H9 (cell line): ENCODE data around the gene CDYL. TPM values are rescaled to one million over a fixed set of nuclear protein-coding genes. Genes with fewer than 3 reads are reported as not detected.

Experiments used
- DNase-seq: peaks from one replicate; pipeline ENCODE4 v3.0.0-alpha.2; 2017
- H2AFZ ChIP-seq: one replicate; pipeline ENCODE4 v1.6.1; 2013; ENCODE audit warnings: mild to moderate bottlenecking, low read length, control low read depth, moderate library complexity
- H2AK5ac ChIP-seq: 2 replicates; pipeline ENCODE4 v1.6.1; 2013; ENCODE audit warnings: low read length, control low read depth, mixed read lengths; ENCODE audit not compliant: insufficient read length
- H2BK120ac ChIP-seq: one replicate; pipeline ENCODE4 v1.6.1; 2013; ENCODE audit warnings: low read depth, mild to moderate bottlenecking, low read length, control low read depth, inconsistent platforms; ENCODE audit not compliant: poor library complexity, severe bottlenecking
- H2BK12ac ChIP-seq: 2 replicates; pipeline ENCODE4 v1.6.1; 2013; ENCODE audit warnings: low read length, control low read depth, mixed read lengths, low read depth; ENCODE audit not compliant: insufficient read length
- H2BK15ac ChIP-seq: 2 replicates; pipeline ENCODE4 v1.6.1; 2013; ENCODE audit warnings: low read depth, low read length, control low read depth
- H2BK20ac ChIP-seq: one replicate; pipeline ENCODE4 v1.6.1; 2013; ENCODE audit warnings: low read depth, mild to moderate bottlenecking, low read length, control low read depth, inconsistent platforms; ENCODE audit not compliant: poor library complexity, severe bottlenecking
- H2BK5ac ChIP-seq: 2 replicates; pipeline ENCODE4 v1.6.1; 2013; ENCODE audit warnings: low read length, control low read depth, mixed read lengths; ENCODE audit not compliant: insufficient read length
- H3K14ac ChIP-seq: 2 replicates; pipeline ENCODE4 v1.6.1; 2013; ENCODE audit warnings: low read length, control low read depth; ENCODE audit not compliant: insufficient read depth
- H3K18ac ChIP-seq: 2 replicates; pipeline ENCODE4 v1.6.1; 2013; ENCODE audit warnings: low read depth, mild to moderate bottlenecking, mixed read lengths, low read length, control low read depth; ENCODE audit not compliant: insufficient read length
- H3K23ac ChIP-seq: 2 replicates; pipeline ENCODE4 v1.6.1; 2013; ENCODE audit warnings: low read length, control low read depth, mixed read lengths, low read depth; ENCODE audit not compliant: insufficient read length
- H3K23me2 ChIP-seq: 2 replicates; pipeline ENCODE4 v1.6.1; 2013; ENCODE audit warnings: low read depth, mild to moderate bottlenecking, mixed read lengths, low read length, control low read depth; ENCODE audit not compliant: insufficient read length, poor library complexity, severe bottlenecking
- H3K27ac ChIP-seq: 2 replicates; pipeline ENCODE4 v1.5.1; 2013; ENCODE audit warnings: low read length, control low read depth, mixed read lengths, low read depth; ENCODE audit not compliant: insufficient read length
- H3K27me3 ChIP-seq: 2 replicates; pipeline ENCODE4 v1.6.1; 2013; ENCODE audit warnings: low read length, control low read depth, inconsistent platforms; ENCODE audit not compliant: insufficient read depth
- H3K4ac ChIP-seq: 2 replicates; pipeline ENCODE4 v1.6.1; 2013; ENCODE audit warnings: low read depth, mild to moderate bottlenecking, control low read depth, inconsistent platforms, low read length, moderate library complexity
- H3K4me1 ChIP-seq: 2 replicates; pipeline ENCODE4 v1.6.1; 2013; ENCODE audit warnings: low read length, control low read depth, inconsistent platforms; ENCODE audit not compliant: insufficient read depth
- H3K4me2 ChIP-seq: 2 replicates; pipeline ENCODE4 v1.6.1; 2013; ENCODE audit warnings: low read length, control low read depth, mixed read lengths; ENCODE audit not compliant: insufficient read length, insufficient read depth
- H3K56ac ChIP-seq: 2 replicates; pipeline ENCODE4 v1.6.1; 2013; ENCODE audit warnings: low read depth, mild to moderate bottlenecking, mixed read lengths, low read length, control low read depth; ENCODE audit not compliant: insufficient read length
- H3K79me1 ChIP-seq: 2 replicates; pipeline ENCODE4 v1.6.1; 2013; ENCODE audit warnings: low read depth, mild to moderate bottlenecking, moderate library complexity, low read length, control low read depth, inconsistent platforms; ENCODE audit not compliant: insufficient read depth, poor library complexity, severe bottlenecking
- H3K79me2 ChIP-seq: 2 replicates; pipeline ENCODE4 v1.6.1; 2013; ENCODE audit warnings: low read length, control low read depth, inconsistent platforms; ENCODE audit not compliant: insufficient read depth
- H3K9ac ChIP-seq: 2 replicates; pipeline ENCODE4 v1.6.1; 2013; ENCODE audit warnings: low read length, control low read depth, mixed read lengths; ENCODE audit not compliant: insufficient read length; ENCODE audit errors: extremely low read depth
- H3K9me3 ChIP-seq: one replicate; pipeline ENCODE4 v1.6.1; 2013; ENCODE audit warnings: low read depth, low read length, inconsistent platforms; ENCODE audit not compliant: control insufficient read depth
- H3T11ph ChIP-seq: one replicate; pipeline ENCODE4 v1.6.1; 2013; ENCODE audit warnings: mild to moderate bottlenecking, low read length, control low read depth, inconsistent platforms
- H4K20me1 ChIP-seq: one replicate; pipeline ENCODE4 v1.6.1; 2013; ENCODE audit not compliant: control insufficient read depth, insufficient read length, insufficient read depth
- H4K5ac ChIP-seq: 2 replicates; pipeline ENCODE4 v1.6.1; 2013; ENCODE audit warnings: low read depth, mild to moderate bottlenecking, mixed read lengths, low read length, control low read depth; ENCODE audit not compliant: insufficient read length
- H4K8ac ChIP-seq: replicated peaks from 2 replicates; pipeline ENCODE4 v1.6.1; 2013; ENCODE audit warnings: low read length, control low read depth, mixed read lengths, low read depth; ENCODE audit not compliant: insufficient read length
- H4K91ac ChIP-seq: 2 replicates; pipeline ENCODE4 v1.6.1; 2013; ENCODE audit warnings: low read depth, mild to moderate bottlenecking, moderate library complexity, mixed read lengths, low read length, control low read depth; ENCODE audit not compliant: insufficient read length
- H3K27ac Mint-ChIP-seq, 3 experiments: 2 replicates in 2 of 3; 3 replicates in 1 of 3; pipeline ENCODE4 v1.8.0; 2020 to 2021; ENCODE audit warnings: mixed read lengths in 3 of 3, mild to moderate bottlenecking in 1 of 3, moderate library complexity in 1 of 3
- H3K27me3 Mint-ChIP-seq: 2 replicates; pipeline ENCODE4 v1.8.0; 2021; ENCODE audit warnings: low read depth, mild to moderate bottlenecking, moderate library complexity, mixed read lengths
- H3K36me3 Mint-ChIP-seq, 3 experiments: 2 replicates in 2 of 3; 3 replicates in 1 of 3; pipeline ENCODE4 v1.8.0; 2020 to 2021; ENCODE audit warnings: low read depth in 3 of 3, mixed read lengths in 3 of 3; ENCODE audit not compliant: insufficient read depth in 1 of 3
- H3K4me1 Mint-ChIP-seq, 2 experiments: 2 replicates each; pipeline ENCODE4 v1.8.0; 2020; ENCODE audit warnings: mixed read lengths in 2 of 2
- H3K4me3 Mint-ChIP-seq, 2 experiments: 2 replicates in 1 of 2; 3 replicates in 1 of 2; pipeline ENCODE4 v1.8.0; 2020 to 2021; ENCODE audit warnings: mild to moderate bottlenecking in 2 of 2, mixed read lengths in 2 of 2, moderate library complexity in 1 of 2
- H3K9me3 Mint-ChIP-seq, 2 experiments: 2 replicates in 1 of 2; 3 replicates in 1 of 2; pipeline ENCODE4 v1.8.0; 2020; ENCODE audit warnings: mild to moderate bottlenecking in 2 of 2, mixed read lengths in 2 of 2, moderate library complexity in 1 of 2
- WGBS: extraction: QIAGEN DNeasy Blood & Tissue Kit; methylation state at CpG from one replicate; pipeline ENCODE4 v1.1.7; 2013; ENCODE audit warnings: missing lambda C conversion rate, low lambda C conversion rate, mixed read lengths; ENCODE audit not compliant: insufficient read length; ENCODE audit errors: extremely low coverage; 5-methylcytosine and 5-hydroxymethylcytosine counted together
- total RNA-seq: library from RNA; stranded (reverse); gene quantifications from 2 replicates; pipeline ENCODE4 v1.2.1, GENCODE V29; 2021
- TF ChIP-seq, protein P1 (sequence below): fragments of 200-600 bp; sonication (generic); conservative IDR thresholded peaks from 3 replicates; pipeline ENCODE4 v1.8.0; 2021; ENCODE audit warnings: antibody characterized with exemption, mild to moderate bottlenecking

Gene CDYL
- total RNA-seq, 1 experiment from 2014 or later: 95.0 TPM

DNA sequence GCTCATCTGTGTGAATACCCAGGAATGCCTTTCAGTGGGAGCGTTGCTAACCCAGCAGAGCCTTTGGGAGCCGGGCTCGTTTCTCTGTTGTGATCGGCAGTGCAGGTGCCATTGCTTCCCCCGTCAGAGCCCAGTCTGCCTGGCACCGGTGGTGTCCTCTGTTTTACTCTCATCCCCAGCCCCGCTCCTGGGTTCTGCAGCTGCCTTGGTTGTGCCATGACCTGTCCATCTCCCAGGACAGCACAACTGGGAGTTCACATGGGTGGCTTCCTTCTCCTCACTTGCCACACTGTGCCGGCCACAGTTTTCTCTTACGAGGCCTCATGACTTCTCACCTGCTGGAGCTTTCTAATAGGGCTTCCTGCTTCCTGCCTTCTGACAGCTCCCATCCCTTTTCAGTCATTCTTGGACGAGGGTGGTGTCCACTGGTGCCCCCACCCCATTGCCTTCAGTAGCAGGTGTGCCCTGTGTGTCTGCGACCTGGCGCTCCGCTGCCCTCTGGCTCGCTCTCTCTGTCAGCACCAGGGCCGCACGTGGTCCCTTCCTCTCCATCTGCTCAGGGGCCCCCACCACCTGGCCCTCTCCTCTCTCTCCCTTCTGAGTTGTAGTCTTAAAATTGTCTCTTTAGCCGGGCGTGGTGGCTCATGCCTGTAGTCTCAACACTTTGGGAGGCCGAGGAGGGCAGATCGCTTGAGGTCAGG is 116.7 kb downstream of the CDYL start:
- Histone ChIP-seq H2BK120ac (no peak overlapping the region), H2AK5ac (no peak overlapping the region), H4K91ac (no peak overlapping the region), H3K27ac (no peak overlapping the region), H2BK12ac (no peak overlapping the region), H3K4ac (no peak overlapping the region), H3K9ac (no peak overlapping the region), H3K23me2 (no peaks in the 10 kb centered on the region), H3K14ac (no peak overlapping the region; the same call in 1 of the 2 replicates), H4K20me1 (no peaks in the 10 kb centered on the region), H3K79me1 (peaks cover 15% of the 10 kb centered on the region), H3K23ac (no peak overlapping the region), H3K4me2 (no peak overlapping the region), H2AFZ (no peak overlapping the region), H3K9me3 (no peaks in the 10 kb centered on the region), H2BK5ac (no peak overlapping the region), H3K27me3 (no peaks in the 10 kb centered on the region), H4K8ac (no peak overlapping the region), H3K79me2 (peaks cover 19% of the 10 kb centered on the region), H3K56ac (no peak overlapping the region), H3T11ph (no peak overlapping the region), H2BK15ac (no peak overlapping the region), H3K4me1 (peaks cover 2% of the 10 kb centered on the region; the same call in 1 of the 2 replicates), H4K5ac (no peak overlapping the region), H3K18ac (no peak overlapping the region), H2BK20ac (no peak overlapping the region)
- Mint-ChIP-seq H3K4me1 (peaks cover 20 to 27% of the 10 kb centered on the region in 2 experiments), H3K36me3 (peaks cover 42 to 48% (median 46%) of the 10 kb centered on the region in 3 experiments), H3K27ac (peak overlapping the region; percentile 57 to 95 (median 89); a peak in 5 of 7 replicates), H3K27me3 (no peaks in the 10 kb centered on the region), H3K4me3 (no peak overlapping the region), H3K9me3 (no peaks in the 10 kb centered on the region)
- DNase-seq: no peak
- TF ChIP-seq, protein P1, sequence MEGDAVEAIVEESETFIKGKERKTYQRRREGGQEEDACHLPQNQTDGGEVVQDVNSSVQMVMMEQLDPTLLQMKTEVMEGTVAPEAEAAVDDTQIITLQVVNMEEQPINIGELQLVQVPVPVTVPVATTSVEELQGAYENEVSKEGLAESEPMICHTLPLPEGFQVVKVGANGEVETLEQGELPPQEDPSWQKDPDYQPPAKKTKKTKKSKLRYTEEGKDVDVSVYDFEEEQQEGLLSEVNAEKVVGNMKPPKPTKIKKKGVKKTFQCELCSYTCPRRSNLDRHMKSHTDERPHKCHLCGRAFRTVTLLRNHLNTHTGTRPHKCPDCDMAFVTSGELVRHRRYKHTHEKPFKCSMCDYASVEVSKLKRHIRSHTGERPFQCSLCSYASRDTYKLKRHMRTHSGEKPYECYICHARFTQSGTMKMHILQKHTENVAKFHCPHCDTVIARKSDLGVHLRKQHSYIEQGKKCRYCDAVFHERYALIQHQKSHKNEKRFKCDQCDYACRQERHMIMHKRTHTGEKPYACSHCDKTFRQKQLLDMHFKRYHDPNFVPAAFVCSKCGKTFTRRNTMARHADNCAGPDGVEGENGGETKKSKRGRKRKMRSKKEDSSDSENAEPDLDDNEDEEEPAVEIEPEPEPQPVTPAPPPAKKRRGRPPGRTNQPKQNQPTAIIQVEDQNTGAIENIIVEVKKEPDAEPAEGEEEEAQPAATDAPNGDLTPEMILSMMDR: no peak
- no CpG with 5 or more reads among the region's 20 CpGs for WGBS
